Body of pancreas (tissue), 4 donors: ENCODE measurements around the gene KNTC1.

Experiments used
- CTCF ChIP-seq, 7 experiments: fragments of 450-650 bp in 4 of 7; fragments of 200-600 bp in 3 of 7; sonication (generic) in 3 of 7; IDR thresholded peaks; one replicate each; pipeline ENCODE4 v1.5.1; 2016 to 2019; ENCODE audit warnings: antibody characterized with exemption in 7 of 7
- POLR2A ChIP-seq, 3 donors: fragments of 450-650 bp; IDR thresholded peaks; one replicate each; pipeline ENCODE4 v1.6.1; 2016; ENCODE audit warnings: antibody characterized with exemption in 3 of 3, mild to moderate bottlenecking in 2 of 3

- TF ChIP-seq CTCF (IDR thresholded peaks at IDR 0.05) = no peak
- no peak for TF ChIP-seq POLR2A (IDR thresholded peaks at IDR 0.05)
These were observed 33.1 kb downstream of the KNTC1 start for GRCh38 chr12:122560138-122560537.
